Measurements from ENCODE around the gene PITX3.
"Not testable (repeated sequence)": the region's sequence is repeated elsewhere in the genome, so short reads cannot be mapped to it uniquely, and the experiment has no call there.

PITX3 gene

DNA sequence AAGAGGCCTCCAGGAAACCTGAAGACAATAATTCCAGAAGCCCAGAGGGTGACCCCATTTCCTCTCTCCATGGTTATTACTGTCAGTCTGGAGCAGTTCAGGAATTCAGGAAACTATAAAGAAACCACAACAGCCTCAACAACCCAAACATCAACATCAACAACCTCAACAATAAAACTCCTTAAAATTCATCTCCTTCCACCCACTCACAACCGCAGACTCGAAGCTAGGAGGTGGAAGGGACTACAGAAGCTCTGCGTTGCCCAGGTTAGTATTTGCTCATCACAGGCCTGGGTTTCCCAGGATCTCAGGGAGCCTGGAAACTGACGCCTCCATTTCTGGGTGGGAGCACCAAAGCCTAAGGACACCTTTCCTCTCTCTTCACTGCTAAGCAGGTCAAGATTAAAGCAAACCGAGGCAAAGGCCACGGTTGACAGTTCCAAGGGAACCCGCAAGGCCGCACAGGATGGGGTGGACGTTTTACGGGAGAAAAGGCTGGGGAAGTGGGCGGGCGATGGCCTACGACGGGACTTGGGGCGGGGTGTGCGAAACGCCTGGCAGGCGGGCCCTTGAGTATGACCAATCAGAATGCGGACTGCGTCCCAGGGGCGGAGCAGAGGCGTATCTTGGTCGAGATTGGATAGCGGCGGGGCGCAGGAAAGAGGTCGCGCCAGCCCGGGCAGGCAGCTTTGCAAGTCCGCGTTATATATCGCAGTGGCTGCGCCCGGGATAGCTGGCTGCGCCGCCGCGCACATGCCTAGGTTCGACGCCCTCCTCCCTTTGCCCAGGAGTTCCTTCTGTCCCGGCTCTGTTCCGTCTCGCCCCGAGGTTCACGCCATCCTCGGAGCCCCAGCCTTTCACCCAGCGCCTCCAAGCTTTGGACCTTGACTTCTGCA lies 15.4 kb downstream of the PITX3 start, which contains the start of gene ELOVL3:
ELOVL3 (plus strand) TSS at position 654 of the 896 bp plus-strand sequence. CDS start 250 bp downstream, outside the sequence.
- DNase-seq, result peak; percentile 61

GRCh38 chr10:102222797-102223196 lies 18.5 kb downstream of the PITX3 start:
- no peak for DNase-seq

GRCh38 chr10:102220612-102221011 lies 20.7 kb downstream of the PITX3 start:
- DNase-seq, result no peak

DNA sequence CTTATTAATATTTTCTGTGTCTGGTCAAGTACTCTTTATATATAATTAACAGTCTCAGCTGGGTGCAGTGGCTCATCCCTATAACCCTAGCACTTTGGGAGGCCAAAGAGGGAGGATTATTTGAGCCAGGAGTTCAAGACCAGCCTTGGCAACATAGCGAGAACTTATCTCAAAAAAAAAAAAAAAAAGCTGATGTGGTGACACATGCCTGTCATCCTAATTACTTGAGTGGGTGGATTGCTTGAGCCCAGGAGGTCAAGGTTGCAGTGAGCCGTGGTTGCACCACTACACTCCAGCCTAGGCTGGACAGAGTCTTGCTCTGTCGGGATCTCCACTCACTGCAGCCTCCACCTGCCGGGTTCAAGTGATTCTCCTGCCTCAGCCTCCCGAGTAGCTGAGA lies 21.9 kb downstream of the PITX3 start:
- no peak for DNase-seq

DNA sequence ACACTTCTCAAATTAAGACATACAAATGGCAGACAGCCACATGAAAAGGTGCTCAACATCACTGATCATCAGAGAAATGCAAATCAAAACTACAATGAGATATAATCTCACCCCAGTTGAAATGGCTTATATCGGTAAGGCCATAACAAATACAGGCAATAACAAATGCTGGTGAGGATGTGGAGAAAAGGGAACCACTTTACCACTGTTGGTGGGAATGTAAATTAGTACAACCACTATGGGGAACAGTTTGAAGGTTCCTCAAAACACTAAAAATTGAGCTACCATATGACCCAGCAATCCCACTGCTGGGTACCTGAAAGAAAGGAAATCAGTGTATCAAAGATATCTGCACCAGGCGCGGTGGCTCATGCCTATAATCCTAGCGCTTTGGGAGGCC lies 27.7 kb downstream of the PITX3 start:
- DNase-seq, result not testable (repeated sequence)

GRCh38 chr10:102211615-102212299 lies 29.6 kb downstream of the PITX3 start:
- no peak for DNase-seq

- peak; percentile 2 for DNase-seq
These were observed 32.8 kb downstream of the PITX3 start for GRCh38 chr10:102208311-102209035.

GRCh38 chr10:102202386-102202785 lies 38.9 kb downstream of the PITX3 start:
- DNase-seq, result no peak

DNA sequence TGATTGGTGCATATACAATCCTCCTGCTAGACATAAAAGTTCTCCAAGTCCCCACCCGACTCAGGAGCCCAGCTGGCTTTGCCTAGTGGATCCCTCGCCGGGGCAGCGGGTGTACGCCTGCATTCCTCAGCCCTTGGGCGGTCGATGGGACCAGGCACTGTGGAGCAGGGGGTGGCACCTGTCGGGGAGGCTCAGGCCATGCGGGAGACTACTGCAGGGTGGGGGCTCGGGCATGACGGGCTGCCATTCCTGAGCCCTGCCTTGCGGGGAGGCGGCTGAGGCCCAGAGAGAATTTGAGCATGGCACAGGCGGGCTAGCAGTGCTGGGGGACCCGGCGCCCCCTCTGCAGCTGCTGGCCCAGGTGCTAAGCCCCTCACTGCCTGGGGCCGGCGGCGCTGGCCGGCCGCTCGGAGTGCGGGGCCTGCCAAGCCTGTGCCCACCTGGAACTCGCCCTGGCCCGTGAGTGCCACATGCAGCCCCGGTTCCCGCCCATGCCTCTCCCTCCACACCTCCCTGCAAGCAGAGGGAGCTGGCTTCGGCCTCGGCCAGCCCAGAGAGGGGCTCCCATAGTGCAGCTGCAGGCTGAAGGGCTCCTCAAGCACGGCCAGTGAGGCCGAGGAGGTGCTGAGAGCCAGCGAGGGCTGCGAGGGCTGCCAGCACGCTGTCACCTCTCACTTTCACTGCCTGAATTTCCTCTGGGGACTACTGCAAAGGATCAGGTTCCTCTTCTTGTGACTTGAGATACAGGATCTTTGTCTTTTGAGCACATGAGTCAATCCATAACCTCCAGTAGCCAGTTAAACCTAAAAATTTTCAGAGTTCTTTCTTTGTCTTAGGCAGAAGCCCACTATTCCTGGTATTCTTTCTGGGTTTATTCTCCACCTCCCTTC lies 40.3 kb downstream of the PITX3 start:
- no peak for DNase-seq

DNA sequence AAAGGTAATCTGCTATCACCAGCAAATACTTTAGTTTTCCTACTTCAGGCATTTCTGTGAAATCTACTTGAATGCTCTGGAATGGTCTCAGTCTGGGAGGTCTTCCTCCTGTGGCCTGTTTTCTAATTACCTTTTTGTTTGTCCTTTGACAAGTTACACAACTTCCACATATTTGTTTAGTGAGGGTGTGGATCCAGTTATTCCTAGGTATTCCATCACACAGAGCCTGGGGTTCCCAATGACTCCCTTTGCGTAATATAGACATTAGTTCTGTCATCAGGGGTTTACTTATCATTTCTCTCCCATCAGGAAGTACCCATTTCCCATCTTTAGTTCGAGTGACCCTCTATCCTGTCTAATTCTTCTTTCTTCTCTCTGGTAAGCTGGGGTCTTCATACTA lies 43.3 kb downstream of the PITX3 start:
- no peak for DNase-seq

GRCh38 chr10:102196893-102197292 lies 44.4 kb downstream of the PITX3 start:
- no peak for DNase-seq

- DNase-seq, result no peak
These were observed 45.9 kb downstream of the PITX3 start for GRCh38 chr10:102195296-102195870.

- DNase-seq, result no peak
These were observed 49.4 kb downstream of the PITX3 start for GRCh38 chr10:102191956-102192355.

GRCh38 chr10:102188941-102189898 lies 52.1 kb downstream of the PITX3 start:
- not testable (repeated sequence) for DNase-seq

DNA sequence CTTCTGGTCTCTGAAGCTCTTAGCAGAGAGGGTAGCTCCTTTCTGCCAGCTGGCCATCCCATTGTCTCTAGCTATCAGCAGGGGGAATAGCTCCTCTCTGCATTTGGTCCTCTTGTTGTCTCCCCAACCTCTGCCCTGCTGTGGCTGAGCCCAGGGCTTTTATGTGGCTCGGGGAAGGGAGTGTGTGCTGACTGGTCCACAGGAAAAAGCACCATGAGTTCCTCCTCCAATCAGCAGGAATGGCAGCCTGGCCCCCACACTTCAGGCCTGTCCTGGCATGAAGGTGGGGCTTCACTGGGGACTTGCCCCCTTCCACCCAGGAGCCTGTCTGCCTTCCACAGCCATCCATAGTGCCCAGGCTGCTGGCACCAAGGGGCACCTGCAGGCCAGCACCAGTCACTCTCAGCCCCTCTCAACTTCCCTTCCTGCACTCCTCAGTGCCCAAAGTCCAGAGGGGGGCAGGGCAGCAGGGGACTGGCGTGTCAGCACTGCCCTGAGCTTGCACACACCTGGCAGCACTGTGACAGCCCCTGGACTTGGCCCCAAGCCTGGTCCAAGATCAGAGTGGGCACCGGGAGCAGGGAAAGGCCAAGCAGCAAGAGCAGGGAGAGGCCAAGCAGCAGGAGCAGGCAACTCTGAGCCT lies 52.9 kb downstream of the PITX3 start:
- no peak for DNase-seq

- DNase-seq, result no peak
These were observed 55.3 kb downstream of the PITX3 start for GRCh38 chr10:102185811-102186527.

GRCh38 chr10:102185272-102185671 lies 56.0 kb downstream of the PITX3 start:
- DNase-seq, result no peak

- DNase-seq, result no peak
These were observed 56.7 kb downstream of the PITX3 start for GRCh38 chr10:102184606-102185005.

Measured in NCI-H1092 (cell line).